NCI-H2171 (cell line): ENCODE results near the gene SNRPD1.
"Not testable (repeated sequence)": the region's sequence is repeated elsewhere in the genome, so short reads cannot be mapped to it uniquely, and the experiment has no call there.

Experiments used
- DNase-seq: peaks from one replicate; lab custom pipeline; 2025; lab: John Stamatoyannopoulos, UW

Gene SNRPD1

GRCh38 chr18:21636769-21637168, 24.7 kb downstream of the SNRPD1 start:
- DNase-seq: no peak

- DNase-seq: no peak
Observed at GRCh38 chr18:21638822-21639221, 26.7 kb downstream of the SNRPD1 start.

GRCh38 chr18:21640375-21640774, 28.3 kb downstream of the SNRPD1 start:
- DNase-seq: not testable (repeated sequence)

- no peak for DNase-seq
Observed at GRCh38 chr18:21650311-21650710, 38.2 kb downstream of the SNRPD1 start.

- DNase-seq: no peak
Observed at GRCh38 chr18:21652073-21652472, 40.0 kb downstream of the SNRPD1 start.

DNA sequence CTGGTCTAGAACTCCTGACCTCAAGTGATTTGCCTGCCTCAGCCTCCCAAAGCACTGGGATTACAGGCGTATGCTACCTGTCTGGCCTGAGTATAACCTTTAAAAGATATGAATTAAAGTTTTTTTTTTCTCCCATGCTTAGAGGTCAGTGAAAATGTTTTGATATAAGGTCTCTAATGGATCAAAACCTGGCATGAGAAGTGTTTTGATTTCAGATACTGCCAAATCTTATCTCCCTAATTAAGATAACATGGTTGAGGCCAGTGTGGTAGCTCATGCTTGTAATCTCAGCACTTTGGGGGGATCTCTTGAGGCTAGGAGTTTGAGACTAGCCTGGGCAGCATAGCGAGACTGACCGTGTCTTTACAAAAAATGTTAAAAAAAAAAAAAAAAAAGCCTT, 41.2 kb downstream of the SNRPD1 start:
- DNase-seq: no peak

DNA sequence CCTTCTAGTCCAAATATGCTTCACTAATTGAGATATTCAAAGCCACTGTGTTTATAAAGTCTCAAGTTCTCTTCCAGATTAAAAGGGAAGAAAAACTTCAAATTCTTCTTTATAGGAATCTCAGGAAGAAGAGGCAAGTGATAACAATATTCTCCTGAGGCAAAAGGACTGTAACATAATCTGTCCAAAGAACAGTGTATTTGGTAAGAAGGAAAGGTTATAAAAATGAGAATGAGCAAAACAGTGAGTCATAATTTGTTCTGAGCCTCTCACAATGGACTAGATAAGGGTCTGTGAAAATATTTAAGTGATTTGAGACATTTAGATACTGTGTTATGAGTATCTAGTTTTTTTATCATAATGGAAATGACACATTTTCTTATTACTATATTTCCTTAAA, 44.3 kb downstream of the SNRPD1 start:
- no peak for DNase-seq

DNA sequence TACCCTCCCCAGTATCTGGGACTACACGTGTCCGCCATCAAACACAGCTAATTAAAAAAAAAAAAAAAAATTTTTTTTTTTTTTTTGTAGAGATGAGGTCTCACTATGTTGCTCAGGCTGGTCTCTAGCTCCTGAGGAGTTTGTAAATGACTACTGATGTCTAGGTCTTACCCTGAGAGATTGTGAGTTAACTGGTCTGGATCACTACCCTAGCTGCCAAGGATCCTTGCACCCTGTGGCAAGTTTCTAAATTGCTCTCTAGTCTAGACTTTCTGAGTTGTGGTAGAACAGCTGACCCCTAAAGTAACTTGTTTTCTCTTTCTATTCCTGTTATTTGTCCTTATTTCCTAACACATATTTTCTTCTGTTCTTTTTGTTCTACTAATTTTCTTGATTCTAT, 48.0 kb downstream of the SNRPD1 start:
- DNase-seq: no peak

- no peak for DNase-seq
Observed at GRCh38 chr18:21662581-21662980, 50.5 kb downstream of the SNRPD1 start.

DNA sequence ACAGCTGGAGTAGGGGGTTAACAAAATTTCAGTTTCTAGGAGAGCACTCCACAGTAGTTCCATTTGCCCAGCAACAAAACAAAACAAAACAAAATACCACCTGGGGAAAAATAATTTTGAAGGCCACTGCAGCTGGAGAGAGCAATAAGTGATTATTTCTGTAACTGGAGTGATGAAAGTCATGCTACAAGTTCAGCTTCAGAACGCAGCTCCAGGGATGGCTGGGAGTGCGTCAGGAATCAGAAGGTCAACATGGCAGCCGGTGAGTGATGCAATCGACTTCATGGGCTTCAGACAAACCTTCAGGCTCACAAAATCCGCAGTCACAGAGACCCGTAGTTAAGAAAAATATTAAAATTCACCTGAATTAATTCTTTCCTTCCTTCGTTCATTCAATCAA, 51.5 kb downstream of the SNRPD1 start:
- no peak for DNase-seq

GRCh38 chr18:21664069-21664468, 52.0 kb downstream of the SNRPD1 start:
- DNase-seq: no peak

- DNase-seq: no peak
Observed at GRCh38 chr18:21669736-21670285, 57.7 kb downstream of the SNRPD1 start.

- DNase-seq: no peak
Observed at GRCh38 chr18:21672521-21673267, 60.6 kb downstream of the SNRPD1 start.

- DNase-seq: not testable (repeated sequence)
Observed at GRCh38 chr18:21675354-21675753, 63.2 kb downstream of the SNRPD1 start.

DNA sequence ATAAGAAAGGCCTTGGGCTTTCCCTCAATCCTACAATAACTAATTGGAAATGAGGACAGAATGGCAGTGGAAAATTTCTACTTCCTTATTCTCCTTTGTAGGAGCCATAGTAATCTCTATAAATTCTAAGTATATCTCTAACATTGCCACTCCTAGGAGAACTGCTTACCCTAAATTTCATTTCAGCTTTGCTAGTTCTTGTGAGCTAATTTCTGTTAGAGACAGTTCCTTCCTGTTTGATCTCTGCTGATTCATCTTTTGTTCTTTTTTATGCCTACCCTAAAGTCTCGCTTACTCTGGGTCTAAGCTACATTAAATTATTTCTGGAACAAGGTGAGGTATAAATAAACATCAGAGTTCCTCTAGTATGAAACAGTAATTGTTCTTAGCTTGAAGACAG, 66.7 kb downstream of the SNRPD1 start:
- DNase-seq: no peak

GRCh38 chr18:21680161-21680560, 68.0 kb downstream of the SNRPD1 start:
- DNase-seq: no peak

DNA sequence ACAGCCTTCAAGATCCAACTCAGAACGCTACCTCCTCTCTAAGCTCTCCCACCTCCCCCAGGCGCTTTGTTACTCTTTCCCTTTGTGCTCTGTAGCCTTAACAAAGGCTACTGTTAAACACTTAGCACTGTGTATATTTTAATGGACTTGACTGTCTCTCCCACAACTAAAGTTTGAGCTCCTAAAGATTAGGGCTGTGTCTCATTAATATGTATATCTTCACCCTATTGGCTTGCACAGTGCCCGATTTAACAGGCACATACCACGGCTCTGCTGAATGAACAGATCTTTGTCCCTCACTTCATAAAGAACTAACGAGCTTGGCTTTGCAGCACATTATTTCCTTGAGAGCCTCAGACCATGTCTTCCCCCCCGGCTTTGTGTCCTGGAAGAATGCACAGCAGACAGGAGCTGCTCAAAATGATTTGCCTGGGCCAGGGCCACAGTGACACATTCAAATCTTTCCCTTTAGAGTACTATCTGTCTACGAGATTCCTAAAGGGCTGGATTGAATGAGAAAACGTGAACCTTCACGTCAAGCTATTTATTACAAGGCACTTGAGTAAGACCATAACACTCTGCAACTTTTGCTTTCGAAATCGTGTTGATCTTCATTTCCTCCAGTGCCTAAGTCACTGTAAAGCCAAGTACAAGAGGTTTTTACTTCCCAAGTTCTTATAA, 70.4 kb downstream of the SNRPD1 start:
- no peak for DNase-seq
